Inflammatory macrophage treated with lipopolysaccharide for 4 hours (primary cell): ENCODE data around the gene SLC66A2.
"Not testable (repeated sequence)": the region's sequence is repeated elsewhere in the genome, so short reads cannot be mapped to it uniquely, and the experiment has no call there.

ENCODE experiments used
- DNase-seq: peaks from one replicate; pipeline ENCODE4 v3.0.0-alpha.2; 2020

SLC66A2 gene

GRCh38 chr18:79970419-79971133 lies 19.1 kb upstream of the SLC66A2 start:
- no peak for DNase-seq

GRCh38 chr18:79965119-79965902 lies 13.9 kb upstream of the SLC66A2 start:
- DNase-seq: peak; percentile 29

DNA sequence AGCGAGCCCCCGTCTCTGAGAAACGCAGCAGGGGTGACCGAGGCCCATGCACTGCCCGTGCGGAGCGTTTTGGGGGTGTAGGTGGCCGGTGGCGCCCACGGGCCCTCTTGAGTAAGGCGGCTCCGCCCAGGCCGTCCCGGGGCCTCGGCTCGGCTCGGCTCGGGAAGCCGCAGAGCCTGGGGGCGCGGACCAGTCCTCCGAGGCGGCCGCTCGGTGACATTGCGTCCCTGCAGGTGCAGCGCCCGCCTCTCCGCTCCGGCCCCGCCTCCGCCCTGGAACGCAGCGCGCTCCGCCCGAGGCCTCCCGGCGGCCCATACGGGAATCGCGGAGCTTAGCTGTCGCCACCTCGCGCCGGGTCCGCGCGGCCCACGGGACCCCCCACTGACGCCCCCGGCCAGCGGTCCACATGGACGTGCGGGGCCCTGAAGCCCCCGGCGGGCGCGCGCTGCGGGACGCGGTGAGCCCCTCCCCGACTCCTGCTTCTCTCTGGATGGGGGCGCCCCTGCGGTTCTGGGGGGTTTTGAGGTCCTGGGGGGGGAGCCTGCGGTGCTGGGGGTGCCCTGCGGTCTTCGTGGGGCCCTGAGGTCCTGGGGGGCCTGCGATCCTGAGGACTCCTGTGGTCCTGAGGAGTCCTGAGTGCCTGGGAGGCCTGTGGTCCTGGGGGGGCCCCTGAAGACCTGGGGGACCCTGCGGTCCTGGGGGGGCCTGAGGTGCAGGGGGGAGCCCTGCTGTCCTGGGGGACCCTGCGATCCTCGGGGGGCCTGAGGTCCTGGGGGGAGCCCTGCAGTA lies 13.1 kb upstream of the SLC66A2 start, which contains the start of gene HSBP1L1:
TSS of gene HSBP1L1 (plus strand) at position 314 of the 789 bp plus-strand sequence. CDS start at position 407, 93 bp downstream.
- DNase-seq: peak; percentile 47

DNA sequence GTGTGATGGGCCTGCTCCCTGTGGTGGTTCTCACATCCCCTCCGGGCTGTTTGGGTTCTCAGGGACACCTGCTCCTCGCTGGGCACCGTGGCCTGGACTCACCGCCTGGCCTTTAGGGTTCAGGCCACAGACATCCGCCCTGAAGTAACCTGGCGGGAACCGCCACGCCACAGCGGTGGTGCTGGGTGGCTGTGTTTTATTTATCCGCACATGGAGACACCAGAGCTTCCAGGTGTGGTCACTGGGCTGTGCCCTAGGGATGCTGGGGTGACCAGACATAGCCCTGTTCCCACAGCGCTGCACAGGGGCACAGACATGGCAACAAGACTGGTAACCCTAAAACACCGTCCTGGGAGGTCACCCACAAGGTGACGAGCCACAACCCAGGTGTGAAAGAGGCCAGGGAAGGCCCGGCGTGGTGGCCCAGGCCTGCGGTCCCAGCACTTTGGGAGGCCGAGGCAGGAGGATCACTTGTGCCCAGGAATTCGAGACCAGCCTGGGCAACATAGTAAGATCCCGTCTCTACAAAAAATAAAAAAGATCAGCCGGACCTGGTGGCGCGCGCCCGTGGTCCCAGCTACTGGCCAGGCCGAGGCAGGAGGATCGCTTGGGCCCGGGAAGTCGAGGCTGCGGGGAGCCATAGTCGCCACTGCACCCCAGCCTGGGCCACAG lies 12.3 kb upstream of the SLC66A2 start:
- DNase-seq: no peak

GRCh38 chr18:79962835-79963657 lies 11.6 kb upstream of the SLC66A2 start:
- no peak for DNase-seq

- no peak for DNase-seq
These were observed 10.9 kb upstream of the SLC66A2 start for GRCh38 chr18:79962311-79962710.

- peak; percentile 27 for DNase-seq
These were observed 10.3 kb upstream of the SLC66A2 start for GRCh38 chr18:79961527-79962291.

DNA sequence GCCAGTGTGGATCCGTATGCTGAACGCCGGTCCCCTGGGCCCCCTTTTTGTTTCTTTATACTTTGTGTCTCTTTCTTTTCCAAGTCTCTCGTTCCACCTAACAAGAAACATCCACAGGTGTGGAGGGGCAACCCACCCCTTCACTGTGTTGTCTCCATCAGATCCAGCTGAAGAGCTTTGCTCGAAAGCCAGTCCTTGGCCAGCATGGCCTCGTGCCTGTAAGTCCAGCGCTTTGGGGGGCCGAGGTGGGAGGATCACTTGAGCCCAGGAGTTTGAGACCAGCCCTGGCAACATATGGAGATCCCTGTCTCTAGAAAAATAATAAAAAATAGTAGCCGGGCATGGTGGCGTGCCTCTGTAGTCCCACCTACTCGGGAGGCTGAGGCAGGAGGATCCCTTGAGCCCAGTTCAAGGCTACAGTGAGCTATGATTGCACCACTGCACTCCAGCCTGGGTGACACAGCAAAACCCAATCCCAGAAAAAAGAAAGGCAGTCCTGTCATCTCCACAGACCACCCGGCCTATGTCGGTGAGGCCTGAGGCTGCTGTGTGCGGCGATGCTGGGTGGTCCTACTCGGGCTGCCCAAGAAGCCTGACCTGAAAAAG lies 9.6 kb upstream of the SLC66A2 start:
- DNase-seq: no peak

DNA sequence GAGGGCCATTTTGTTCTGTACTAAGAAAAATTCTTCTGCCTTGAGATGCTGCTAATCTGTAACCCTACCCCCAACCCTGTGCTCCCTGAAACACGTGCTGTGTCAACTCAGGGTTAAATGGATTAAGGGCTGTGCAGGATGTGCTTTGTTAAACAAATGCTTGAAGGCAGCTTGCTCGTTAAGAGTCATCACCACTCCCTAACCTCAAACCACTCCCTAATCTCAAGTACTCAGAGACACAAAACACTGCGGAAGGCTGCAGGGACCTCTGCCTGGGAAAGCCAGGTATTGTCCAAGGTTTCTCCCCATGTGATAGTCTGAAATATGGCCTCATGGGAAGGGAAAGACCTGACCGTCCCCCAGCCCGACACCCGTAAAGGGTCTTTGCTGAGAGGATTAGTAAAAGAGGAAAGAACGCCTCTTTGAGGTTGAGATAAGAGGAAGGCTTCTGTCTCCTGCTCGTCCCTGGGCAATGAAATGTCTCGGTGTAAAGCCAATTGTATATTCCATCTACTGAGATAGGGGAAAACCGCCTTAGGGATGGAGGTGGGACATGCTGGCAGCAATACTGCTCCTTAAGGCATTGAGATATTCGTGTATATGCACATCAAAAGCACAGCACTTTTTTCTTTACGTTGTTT lies 8.8 kb upstream of the SLC66A2 start:
- not testable (repeated sequence) for DNase-seq

GRCh38 chr18:79958981-79959380 lies 7.5 kb upstream of the SLC66A2 start:
- no peak for DNase-seq

DNA sequence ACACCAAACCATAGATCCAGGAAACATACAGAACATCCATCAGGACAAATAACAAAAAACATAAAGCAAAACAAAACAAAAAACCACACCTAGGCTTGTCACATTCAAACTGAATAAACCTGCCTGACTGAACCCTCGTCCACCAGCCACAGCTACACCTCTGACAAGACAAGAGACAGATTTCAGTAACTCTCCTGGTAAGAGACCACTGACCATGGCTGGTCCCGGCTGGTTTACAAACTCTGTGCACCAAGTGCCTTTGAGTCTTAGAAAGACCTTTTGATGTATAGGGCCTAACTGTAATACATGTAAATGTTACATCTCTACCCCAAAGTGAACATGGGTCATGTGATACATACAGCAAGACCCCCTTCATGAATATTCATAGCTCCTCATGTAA lies 4.8 kb upstream of the SLC66A2 start:
- DNase-seq: no peak

- peak; percentile 89 for DNase-seq
These were observed 4.0 kb upstream of the SLC66A2 start for GRCh38 chr18:79955302-79956075.

DNA sequence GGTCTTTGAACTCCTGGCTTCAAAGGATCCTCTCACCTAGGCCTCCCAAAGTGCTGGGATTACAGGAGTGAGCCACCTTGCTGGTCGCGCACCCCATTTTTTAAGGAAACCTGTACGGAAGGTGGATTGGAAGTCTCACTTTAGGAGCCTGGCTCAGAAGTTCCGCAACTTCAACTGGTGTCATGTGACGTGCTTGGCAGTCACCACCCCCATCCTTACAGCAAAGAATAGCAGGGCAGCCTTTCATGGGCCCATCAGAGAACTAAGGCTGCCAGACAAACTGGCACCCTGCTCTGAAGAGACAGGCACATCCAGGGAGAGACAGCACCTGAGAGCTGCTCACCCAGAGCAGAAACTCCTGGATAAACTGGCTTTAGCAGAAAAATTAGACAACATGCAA lies 3.3 kb upstream of the SLC66A2 start:
- DNase-seq: peak; percentile 38

GRCh38 chr18:79953971-79954651 lies 2.7 kb upstream of the SLC66A2 start:
- DNase-seq: peak; percentile 53

- no peak for DNase-seq
These were observed 1.6 kb upstream of the SLC66A2 start for GRCh38 chr18:79952996-79953559.

DNA sequence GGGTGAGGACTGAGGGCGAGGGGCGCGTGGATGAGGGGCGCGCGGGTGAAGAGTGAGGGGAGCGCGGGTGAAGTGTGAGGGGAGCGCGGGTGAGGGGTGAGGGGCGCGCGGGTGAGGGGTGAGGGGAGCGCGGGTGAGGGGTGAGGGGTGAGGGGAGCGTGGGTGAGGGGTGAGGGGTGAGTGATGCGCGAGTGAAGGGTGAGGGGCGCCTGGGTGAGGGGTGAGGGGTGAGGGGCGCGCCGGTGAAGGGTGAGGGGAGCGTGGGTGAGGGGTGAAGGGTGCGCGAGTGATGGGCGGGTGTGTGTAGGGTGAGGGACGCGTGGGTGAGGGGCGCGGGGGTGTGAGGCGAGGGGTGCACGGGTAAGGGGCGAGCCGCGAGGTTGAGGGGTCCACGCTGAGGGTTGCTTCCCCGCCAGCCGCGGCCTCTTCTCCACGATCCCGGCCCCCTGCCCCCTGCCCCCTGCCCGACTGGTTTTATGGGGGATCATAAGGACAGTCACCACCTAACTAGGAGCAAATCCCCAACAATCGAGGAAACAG lies 1.1 kb upstream of the SLC66A2 start:
- no peak for DNase-seq

DNA sequence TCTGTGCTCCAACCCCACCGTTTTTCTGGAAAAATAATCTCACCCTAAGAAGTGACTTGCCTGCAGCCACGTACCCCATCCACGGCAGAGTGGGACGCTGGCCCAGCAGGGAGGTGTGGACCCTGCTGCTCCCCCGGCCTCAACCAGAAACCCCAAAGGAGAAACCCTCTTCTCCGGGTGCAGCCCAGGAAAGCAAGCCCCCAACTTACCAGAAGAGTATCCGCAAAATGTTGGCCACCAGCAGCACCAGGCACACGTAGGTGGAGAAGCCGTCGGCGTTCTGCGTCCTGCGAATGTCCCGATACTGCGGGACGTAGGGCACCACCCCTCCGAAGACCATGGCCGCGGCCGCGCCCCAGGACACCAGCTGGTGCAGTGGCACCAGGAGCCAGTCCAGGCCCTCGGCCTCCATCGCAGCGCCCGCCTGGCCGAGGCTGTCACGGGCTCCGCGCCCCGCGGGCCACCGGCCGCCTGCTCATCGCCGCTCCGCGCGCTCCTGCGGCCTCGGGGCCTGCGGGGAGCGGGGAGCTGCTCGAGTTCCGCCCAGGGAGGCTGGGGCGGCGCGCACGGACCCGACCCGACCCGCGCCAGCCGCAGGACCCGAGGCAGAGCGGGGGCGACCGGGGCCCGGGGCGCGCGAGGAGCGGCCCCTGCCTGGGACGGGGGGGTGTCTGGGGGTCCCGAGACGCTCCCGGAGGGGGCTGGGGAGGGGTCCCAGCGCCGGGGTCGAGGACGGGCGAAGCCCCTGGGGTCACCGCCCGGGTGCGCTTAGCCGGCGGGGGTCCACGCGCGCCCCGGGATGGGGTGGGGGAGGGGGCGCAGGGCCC lies 725 bp downstream of the SLC66A2 start:
- DNase-seq: peak; percentile 67
